HEK293 (cell line): ENCODE measurements around the gene RIMKLB.

Source experiments
- ZNF391 ChIP-seq: fragments of 450-650 bp; formaldehyde crosslinking; IDR thresholded peaks from 2 replicates; pipeline ENCODE4 v1.5.1; 2016; ENCODE audit warnings: low read depth, missing biosample characterization, missing genetic modification characterization, borderline replicate concordance
- TF ChIP-seq, protein P1 (sequence below): fragments of 450-650 bp; formaldehyde crosslinking; conservative IDR thresholded peaks from 2 replicates; pipeline ENCODE4 v1.5.1; 2016; ENCODE audit warnings: low read depth, missing biosample characterization, missing genetic modification characterization
- TF ChIP-seq, protein P2 (sequence below): fragments of 450-650 bp; formaldehyde crosslinking; IDR thresholded peaks from 2 replicates; pipeline ENCODE4 v1.5.1; 2017; ENCODE audit warnings: missing biosample characterization, missing genetic modification characterization

DNA sequence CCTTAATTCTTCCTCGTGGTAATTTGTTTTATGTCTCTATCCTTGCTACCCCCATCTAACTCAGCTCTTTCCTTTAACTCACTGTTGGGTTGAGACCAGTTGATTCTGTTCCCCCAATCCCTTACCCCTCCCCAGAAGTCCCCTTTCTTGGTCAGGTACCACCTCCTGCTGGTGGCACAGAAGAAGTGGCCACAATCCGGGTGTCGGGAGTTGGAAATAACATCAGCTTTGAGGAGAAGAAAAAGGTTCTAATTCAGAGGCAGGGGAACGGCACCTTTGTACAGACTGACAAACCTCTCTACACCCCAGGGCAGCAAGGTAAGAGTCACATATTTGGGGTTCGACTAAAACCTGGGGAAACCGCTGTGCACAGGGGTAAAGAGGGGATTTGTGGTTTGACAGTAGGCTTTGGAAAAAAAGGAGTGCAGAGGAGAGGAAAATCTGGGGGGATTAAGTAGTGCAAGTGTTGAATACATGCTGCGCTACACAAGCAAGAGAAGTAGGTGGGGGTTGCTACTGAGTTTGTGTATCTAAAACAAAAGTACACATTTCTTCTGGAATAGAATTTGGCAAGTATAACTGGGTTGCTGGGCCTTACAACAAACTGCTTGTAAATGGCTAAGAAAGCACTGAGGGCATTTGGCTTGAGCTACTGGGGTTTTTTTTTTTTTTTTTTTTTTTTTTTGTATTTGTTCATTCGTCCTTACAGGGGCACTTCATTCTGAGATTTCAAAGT is 125.9 kb downstream of the RIMKLB start:
- TF ChIP-seq, protein P1, sequence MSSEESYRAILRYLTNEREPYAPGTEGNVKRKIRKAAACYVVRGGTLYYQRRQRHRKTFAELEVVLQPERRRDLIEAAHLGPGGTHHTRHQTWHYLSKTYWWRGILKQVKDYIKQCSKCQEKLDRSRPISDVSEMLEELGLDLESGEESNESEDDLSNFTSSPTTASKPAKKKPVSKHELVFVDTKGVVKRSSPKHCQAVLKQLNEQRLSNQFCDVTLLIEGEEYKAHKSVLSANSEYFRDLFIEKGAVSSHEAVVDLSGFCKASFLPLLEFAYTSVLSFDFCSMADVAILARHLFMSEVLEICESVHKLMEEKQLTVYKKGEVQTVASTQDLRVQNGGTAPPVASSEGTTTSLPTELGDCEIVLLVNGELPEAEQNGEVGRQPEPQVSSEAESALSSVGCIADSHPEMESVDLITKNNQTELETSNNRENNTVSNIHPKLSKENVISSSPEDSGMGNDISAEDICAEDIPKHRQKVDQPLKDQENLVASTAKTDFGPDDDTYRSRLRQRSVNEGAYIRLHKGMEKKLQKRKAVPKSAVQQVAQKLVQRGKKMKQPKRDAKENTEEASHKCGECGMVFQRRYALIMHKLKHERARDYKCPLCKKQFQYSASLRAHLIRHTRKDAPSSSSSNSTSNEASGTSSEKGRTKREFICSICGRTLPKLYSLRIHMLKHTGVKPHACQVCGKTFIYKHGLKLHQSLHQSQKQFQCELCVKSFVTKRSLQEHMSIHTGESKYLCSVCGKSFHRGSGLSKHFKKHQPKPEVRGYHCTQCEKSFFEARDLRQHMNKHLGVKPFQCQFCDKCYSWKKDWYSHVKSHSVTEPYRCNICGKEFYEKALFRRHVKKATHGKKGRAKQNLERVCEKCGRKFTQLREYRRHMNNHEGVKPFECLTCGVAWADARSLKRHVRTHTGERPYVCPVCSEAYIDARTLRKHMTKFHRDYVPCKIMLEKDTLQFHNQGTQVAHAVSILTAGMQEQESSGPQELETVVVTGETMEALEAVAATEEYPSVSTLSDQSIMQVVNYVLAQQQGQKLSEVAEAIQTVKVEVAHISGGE (tag by site-specific recombination): no peak
- TF ChIP-seq, protein P2, sequence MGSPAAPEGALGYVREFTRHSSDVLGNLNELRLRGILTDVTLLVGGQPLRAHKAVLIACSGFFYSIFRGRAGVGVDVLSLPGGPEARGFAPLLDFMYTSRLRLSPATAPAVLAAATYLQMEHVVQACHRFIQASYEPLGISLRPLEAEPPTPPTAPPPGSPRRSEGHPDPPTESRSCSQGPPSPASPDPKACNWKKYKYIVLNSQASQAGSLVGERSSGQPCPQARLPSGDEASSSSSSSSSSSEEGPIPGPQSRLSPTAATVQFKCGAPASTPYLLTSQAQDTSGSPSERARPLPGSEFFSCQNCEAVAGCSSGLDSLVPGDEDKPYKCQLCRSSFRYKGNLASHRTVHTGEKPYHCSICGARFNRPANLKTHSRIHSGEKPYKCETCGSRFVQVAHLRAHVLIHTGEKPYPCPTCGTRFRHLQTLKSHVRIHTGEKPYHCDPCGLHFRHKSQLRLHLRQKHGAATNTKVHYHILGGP (tag by site-specific recombination): no peak
- no peak for TF ChIP-seq ZNF391 (tag by site-specific recombination)
